Breast epithelium (tissue), 3 donors: ENCODE measurements around the gene ADGRV1.

ENCODE experiments used
- POLR2AphosphoS5 ChIP-seq, 3 donors: sonication (generic); formaldehyde crosslinking; IDR thresholded peaks; one replicate each; pipeline ENCODE4 v1.6.1; 2017; ENCODE audit warnings: antibody characterized with exemption in 3 of 3
- TF ChIP-seq, protein P1 (sequence below), 3 donors: fragments of 450-650 bp; IDR thresholded peaks; one replicate each; pipeline ENCODE4 v1.5.1; 2016 to 2017; ENCODE audit warnings: antibody characterized with exemption in 3 of 3, mild to moderate bottlenecking in 3 of 3, moderate library complexity in 3 of 3

DNA sequence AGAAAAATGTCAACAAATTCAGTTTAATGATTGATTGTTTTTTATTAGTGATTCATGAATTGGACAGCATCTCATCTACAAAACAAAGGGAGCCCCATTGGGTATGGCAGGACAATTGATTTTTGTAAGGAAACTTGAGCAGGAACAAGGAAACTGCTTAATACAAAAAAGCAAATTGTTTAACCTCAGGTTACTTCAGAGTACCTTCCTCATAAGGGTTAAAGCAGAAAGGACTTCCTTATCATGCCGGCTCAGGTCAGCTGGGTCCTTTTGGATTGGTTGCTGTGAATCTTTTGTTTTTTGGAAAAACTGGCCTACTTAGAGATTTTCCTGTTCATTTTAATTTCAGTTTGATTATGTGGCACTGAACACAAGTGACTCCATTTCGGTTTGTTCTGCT lies 612.7 kb downstream of the ADGRV1 start:
- TF ChIP-seq, protein P1, sequence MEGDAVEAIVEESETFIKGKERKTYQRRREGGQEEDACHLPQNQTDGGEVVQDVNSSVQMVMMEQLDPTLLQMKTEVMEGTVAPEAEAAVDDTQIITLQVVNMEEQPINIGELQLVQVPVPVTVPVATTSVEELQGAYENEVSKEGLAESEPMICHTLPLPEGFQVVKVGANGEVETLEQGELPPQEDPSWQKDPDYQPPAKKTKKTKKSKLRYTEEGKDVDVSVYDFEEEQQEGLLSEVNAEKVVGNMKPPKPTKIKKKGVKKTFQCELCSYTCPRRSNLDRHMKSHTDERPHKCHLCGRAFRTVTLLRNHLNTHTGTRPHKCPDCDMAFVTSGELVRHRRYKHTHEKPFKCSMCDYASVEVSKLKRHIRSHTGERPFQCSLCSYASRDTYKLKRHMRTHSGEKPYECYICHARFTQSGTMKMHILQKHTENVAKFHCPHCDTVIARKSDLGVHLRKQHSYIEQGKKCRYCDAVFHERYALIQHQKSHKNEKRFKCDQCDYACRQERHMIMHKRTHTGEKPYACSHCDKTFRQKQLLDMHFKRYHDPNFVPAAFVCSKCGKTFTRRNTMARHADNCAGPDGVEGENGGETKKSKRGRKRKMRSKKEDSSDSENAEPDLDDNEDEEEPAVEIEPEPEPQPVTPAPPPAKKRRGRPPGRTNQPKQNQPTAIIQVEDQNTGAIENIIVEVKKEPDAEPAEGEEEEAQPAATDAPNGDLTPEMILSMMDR (IDR thresholded peaks at IDR 0.05), result no peak
- TF ChIP-seq POLR2AphosphoS5 (IDR thresholded peaks at IDR 0.05), result no peak
